Measurements from ENCODE around the gene HOXA5. TPM values are rescaled to one million over a fixed set of nuclear protein-coding genes. Genes with fewer than 3 reads are reported as not detected.

Gene HOXA5
- total RNA-seq, 1 experiment from 2014 or later, result 6.7 TPM

DNA sequence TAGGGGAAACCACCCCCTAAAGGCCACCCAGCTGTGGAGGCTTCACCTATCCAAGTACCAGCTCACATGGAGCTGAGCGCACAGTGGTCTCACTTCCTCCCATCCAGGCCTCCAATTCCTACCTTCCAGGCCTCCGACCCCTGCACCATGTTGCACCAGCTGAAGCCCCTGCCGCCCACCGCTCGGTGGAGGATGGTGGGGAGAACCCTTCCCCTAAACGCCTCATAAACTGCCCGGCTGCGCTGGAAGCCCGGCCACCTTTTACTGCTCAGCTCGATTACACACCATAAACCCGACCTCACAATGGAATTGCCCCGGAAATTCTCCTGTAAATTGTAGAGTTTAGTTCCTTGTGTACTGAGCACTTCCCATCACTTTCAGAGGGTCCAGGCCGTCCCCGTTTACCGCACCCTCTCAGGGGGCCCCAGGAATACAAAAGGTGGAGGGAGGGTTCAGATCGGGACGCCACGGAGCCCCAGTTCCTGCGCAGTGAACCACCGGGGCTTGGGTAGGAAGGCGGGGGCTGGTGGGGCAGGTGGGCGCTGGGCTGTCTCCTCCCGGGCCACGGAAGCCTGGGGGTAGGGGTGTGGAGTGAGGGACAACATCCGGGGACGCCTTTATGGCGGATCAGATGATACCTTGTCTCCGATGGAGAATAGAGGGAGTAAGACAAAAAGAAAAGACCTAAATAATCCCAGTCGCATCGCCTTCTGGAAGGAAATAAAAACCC is 14.4 kb upstream of the HOXA5 start:
- RAD21 ChIA-PET (ENCODE audit: low non-redundant PET in 1 of 2, low total read pairs in 2 of 2, uncharacterized antibody in 2 of 2, unreplicated experiment in 2 of 2), result no interaction called here
- no TSS peak for BruUV-seq (replicated peaks)
- DNase-seq (ENCODE audit: low read depth, low spot score) (no peak), ATAC-seq (no peak)
- Histone ChIP-seq H3K9ac (ENCODE audit: low read length) (no peak overlapping the region), H2AFZ (ENCODE audit: low read depth, low read length, poor library complexity, severe bottlenecking) (no peak overlapping the region), H3K9me2 (ENCODE audit: insufficient read depth) (no peaks in the 10 kb centered on the region), H3K4me2 (ENCODE audit: low read length) (no peak overlapping the region), H4K20me1 (ENCODE audit: insufficient read depth) (no peaks in the 10 kb centered on the region), H3K9me3 (ENCODE audit: control insufficient read depth in 1 of 2, insufficient read depth in 1 of 2, low read depth in 1 of 2, low read length in 2 of 2) (no peaks in the 10 kb centered on the region), H3K36me3 (ENCODE audit: control insufficient read depth in 1 of 2, insufficient read depth in 2 of 2, low read length in 2 of 2) (no peaks in the 10 kb centered on the region; a peak in 1 of 4 replicates), H3K27ac (ENCODE audit: low read depth, low read length) (no peak overlapping the region), H3K4me1 (ENCODE audit: control insufficient read depth in 1 of 2, insufficient read depth in 2 of 2, low read length in 2 of 2) (peaks cover 19 to 54% of the 10 kb centered on the region in 2 experiments), H3K79me2 (ENCODE audit: insufficient read depth, low read length) (peaks cover 25% of the 10 kb centered on the region), H3K27me3 (ENCODE audit: insufficient read depth, low read length) (no peaks in the 10 kb centered on the region), H3K4me3 (replicated peaks in 1 of 2; ENCODE audit: low read depth in 1 of 2, low read length in 2 of 2) (no peak overlapping the region)
- CTCF ChIA-PET, result interaction anchor here (1.8 kb wide), 1 partner anchor 475 kb away, joined by 12 read pairs; no protein-coding TSS in a partner anchor
- intact Hi-C loops (cut with micrococcal nuclease), result no loop called here
- TF ChIP-seq, protein P1, sequence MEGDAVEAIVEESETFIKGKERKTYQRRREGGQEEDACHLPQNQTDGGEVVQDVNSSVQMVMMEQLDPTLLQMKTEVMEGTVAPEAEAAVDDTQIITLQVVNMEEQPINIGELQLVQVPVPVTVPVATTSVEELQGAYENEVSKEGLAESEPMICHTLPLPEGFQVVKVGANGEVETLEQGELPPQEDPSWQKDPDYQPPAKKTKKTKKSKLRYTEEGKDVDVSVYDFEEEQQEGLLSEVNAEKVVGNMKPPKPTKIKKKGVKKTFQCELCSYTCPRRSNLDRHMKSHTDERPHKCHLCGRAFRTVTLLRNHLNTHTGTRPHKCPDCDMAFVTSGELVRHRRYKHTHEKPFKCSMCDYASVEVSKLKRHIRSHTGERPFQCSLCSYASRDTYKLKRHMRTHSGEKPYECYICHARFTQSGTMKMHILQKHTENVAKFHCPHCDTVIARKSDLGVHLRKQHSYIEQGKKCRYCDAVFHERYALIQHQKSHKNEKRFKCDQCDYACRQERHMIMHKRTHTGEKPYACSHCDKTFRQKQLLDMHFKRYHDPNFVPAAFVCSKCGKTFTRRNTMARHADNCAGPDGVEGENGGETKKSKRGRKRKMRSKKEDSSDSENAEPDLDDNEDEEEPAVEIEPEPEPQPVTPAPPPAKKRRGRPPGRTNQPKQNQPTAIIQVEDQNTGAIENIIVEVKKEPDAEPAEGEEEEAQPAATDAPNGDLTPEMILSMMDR (IDR thresholded peaks at IDR 0.05 in 2 of 3, conservative IDR thresholded peaks at IDR 0.05 in 1 of 3; ENCODE audit: borderline replicate concordance in 1 of 3, insufficient read depth in 1 of 3, low read depth in 2 of 3, low read length in 2 of 3), result no peak
- TF ChIP-seq JUND (IDR thresholded peaks at IDR 0.05), result no peak
- TF ChIP-seq ELF1 (IDR thresholded peaks at IDR 0.05; ENCODE audit: borderline replicate concordance, low read depth), result no peak
- TF ChIP-seq, protein P2, sequence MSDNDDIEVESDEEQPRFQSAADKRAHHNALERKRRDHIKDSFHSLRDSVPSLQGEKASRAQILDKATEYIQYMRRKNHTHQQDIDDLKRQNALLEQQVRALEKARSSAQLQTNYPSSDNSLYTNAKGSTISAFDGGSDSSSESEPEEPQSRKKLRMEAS (IDR thresholded peaks at IDR 0.05), result no peak
- TF ChIP-seq CBX3 (IDR thresholded peaks at IDR 0.05; ENCODE audit: low read depth), result no peak
- TF ChIP-seq, protein P3, sequence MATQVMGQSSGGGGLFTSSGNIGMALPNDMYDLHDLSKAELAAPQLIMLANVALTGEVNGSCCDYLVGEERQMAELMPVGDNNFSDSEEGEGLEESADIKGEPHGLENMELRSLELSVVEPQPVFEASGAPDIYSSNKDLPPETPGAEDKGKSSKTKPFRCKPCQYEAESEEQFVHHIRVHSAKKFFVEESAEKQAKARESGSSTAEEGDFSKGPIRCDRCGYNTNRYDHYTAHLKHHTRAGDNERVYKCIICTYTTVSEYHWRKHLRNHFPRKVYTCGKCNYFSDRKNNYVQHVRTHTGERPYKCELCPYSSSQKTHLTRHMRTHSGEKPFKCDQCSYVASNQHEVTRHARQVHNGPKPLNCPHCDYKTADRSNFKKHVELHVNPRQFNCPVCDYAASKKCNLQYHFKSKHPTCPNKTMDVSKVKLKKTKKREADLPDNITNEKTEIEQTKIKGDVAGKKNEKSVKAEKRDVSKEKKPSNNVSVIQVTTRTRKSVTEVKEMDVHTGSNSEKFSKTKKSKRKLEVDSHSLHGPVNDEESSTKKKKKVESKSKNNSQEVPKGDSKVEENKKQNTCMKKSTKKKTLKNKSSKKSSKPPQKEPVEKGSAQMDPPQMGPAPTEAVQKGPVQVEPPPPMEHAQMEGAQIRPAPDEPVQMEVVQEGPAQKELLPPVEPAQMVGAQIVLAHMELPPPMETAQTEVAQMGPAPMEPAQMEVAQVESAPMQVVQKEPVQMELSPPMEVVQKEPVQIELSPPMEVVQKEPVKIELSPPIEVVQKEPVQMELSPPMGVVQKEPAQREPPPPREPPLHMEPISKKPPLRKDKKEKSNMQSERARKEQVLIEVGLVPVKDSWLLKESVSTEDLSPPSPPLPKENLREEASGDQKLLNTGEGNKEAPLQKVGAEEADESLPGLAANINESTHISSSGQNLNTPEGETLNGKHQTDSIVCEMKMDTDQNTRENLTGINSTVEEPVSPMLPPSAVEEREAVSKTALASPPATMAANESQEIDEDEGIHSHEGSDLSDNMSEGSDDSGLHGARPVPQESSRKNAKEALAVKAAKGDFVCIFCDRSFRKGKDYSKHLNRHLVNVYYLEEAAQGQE (IDR thresholded peaks at IDR 0.05; ENCODE audit: low read depth), result no peak
- no peak for TF ChIP-seq ZFX (IDR thresholded peaks at IDR 0.05)
- TF ChIP-seq EGR1 (IDR thresholded peaks at IDR 0.05; ENCODE audit: low read depth), result no peak
- no peak for TF ChIP-seq FOSL1 (IDR thresholded peaks at IDR 0.05; ENCODE audit: low read depth)
- no peak for TF ChIP-seq EZH2 (IDR thresholded peaks at IDR 0.05)
- no peak for TF ChIP-seq SIN3A (IDR thresholded peaks at IDR 0.05; ENCODE audit: low read depth)
- POLR2A ChIA-PET, result interaction anchor here (2.0 kb wide), 1 partner anchor 10 kb away, joined by 5 read pairs; no protein-coding TSS in a partner anchor
